GM06990 (cell line): ENCODE results near the gene ITPA.

Source experiments
- DNase-seq: peaks from one replicate; pipeline ENCODE4 v3.0.0-alpha.2; 2011; ENCODE audit not compliant: insufficient read length; ENCODE audit errors: extremely low read depth
- H3K27me3 ChIP-seq: replicated peaks from 2 replicates; pipeline ENCODE4 v1.6.0; 2011; ENCODE audit warnings: low read length; ENCODE audit not compliant: control insufficient read depth, insufficient read depth
- H3K36me3 ChIP-seq: 2 replicates; pipeline ENCODE4 v1.5.1; 2011; ENCODE audit warnings: low read length; ENCODE audit not compliant: control insufficient read depth, insufficient read depth
- H3K4me3 ChIP-seq: replicated peaks from 2 replicates; pipeline ENCODE4 v1.5.1; 2011; ENCODE audit warnings: low read depth, mild to moderate bottlenecking, control low read depth, low read length
- CTCF ChIP-seq: IDR thresholded peaks from 2 replicates; pipeline ENCODE4 v1.5.1; 2011; ENCODE audit warnings: low read length, control low read depth, mild to moderate bottlenecking, inconsistent platforms; ENCODE audit not compliant: insufficient read depth, poor library complexity, severe bottlenecking

ITPA gene

GRCh38 chr20:3258429-3258828 lies 49.1 kb downstream of the ITPA start:
- H3K36me3 ChIP-seq, result no peaks in the 10 kb centered on the region
- no peak overlapping the region for H3K4me3 ChIP-seq
- H3K27me3 ChIP-seq, result no peaks in the 10 kb centered on the region; the same call in none of the 2 replicates
- TF ChIP-seq CTCF, result no peak
- no peak for DNase-seq

GRCh38 chr20:3262566-3262965 lies 53.3 kb downstream of the ITPA start:
- H3K36me3 ChIP-seq, result no peaks in the 10 kb centered on the region
- H3K27me3 ChIP-seq, result no peaks in the 10 kb centered on the region
- DNase-seq, result no peak
- no peak overlapping the region for H3K4me3 ChIP-seq
- no peak for TF ChIP-seq CTCF

GRCh38 chr20:3270051-3270450 lies 60.8 kb downstream of the ITPA start:
- Histone ChIP-seq H3K36me3 (no peaks in the 10 kb centered on the region), H3K27me3 (no peaks in the 10 kb centered on the region), H3K4me3 (no peak overlapping the region)
- DNase-seq, result no peak
- no peak for TF ChIP-seq CTCF

GRCh38 chr20:3273371-3273770 lies 64.1 kb downstream of the ITPA start:
- Histone ChIP-seq H3K36me3 (no peaks in the 10 kb centered on the region), H3K27me3 (no peaks in the 10 kb centered on the region; the same call in 1 of the 2 replicates), H3K4me3 (no peak overlapping the region)
- no peak for DNase-seq
- no peak for TF ChIP-seq CTCF
